CD4-positive, alpha-beta T cell (primary cell): ENCODE results near the gene VPS13D. TPM values are rescaled to one million over a fixed set of nuclear protein-coding genes. Genes with fewer than 3 reads are reported as not detected.

Experiments
- ATAC-seq: fragments of 200-7000 bp; cut with Tn5 transposase; one replicate; pipeline ENCODE4 v1.10.0; 2022; ENCODE audit warnings: mild to moderate bottlenecking; ENCODE audit not compliant: poor library complexity
- CTCF ChIA-PET: fragments of 350-600 bp; sonication (Branson Sonifier 250); formaldehyde crosslinking; loops from one replicate; lab custom pipeline; 2021; ENCODE audit warnings: antibody characterized with exemption, inconsistent platforms; lab: Charles Lee
- POLR2A ChIA-PET: fragments of 350-600 bp; sonication (Branson Sonifier 250); formaldehyde crosslinking; loops from one replicate; lab custom pipeline; 2021; ENCODE audit warnings: antibody characterized with exemption, inconsistent platforms; lab: Charles Lee
- DNase-seq, 14 experiments: peaks; one replicate each; pipeline ENCODE4 v3.0.0-alpha.2; 2013 to 2020; ENCODE audit warnings: mixed read lengths in 2 of 14
- H3K27ac ChIP-seq, 2 donors: one replicate each; pipeline versions ENCODE4 v1.5.1 to v1.7.0; 2013; ENCODE audit warnings: low read length in 2 of 2, low read depth in 1 of 2, mild to moderate bottlenecking in 1 of 2
- H3K27me3 ChIP-seq, 2 experiments: 1 replicate in 1 of 2; 2 replicates in 1 of 2; pipeline versions ENCODE4 v1.6.1 to v1.7.0; 2013; ENCODE audit warnings: low read length in 2 of 2, control low read depth in 1 of 2, mild to moderate bottlenecking in 1 of 2, moderate library complexity in 1 of 2; ENCODE audit not compliant: insufficient read depth in 2 of 2, control insufficient read depth in 1 of 2
- H3K36me3 ChIP-seq: one replicate; pipeline ENCODE4 v1.6.1; 2013; ENCODE audit warnings: low read length, control low read depth; ENCODE audit not compliant: insufficient read depth
- H3K4me1 ChIP-seq: one replicate; pipeline ENCODE4 v1.6.1; 2013; ENCODE audit warnings: low read length, control low read depth; ENCODE audit not compliant: insufficient read depth
- H3K4me3 ChIP-seq: one replicate; pipeline ENCODE4 v1.5.1; 2013; ENCODE audit warnings: mild to moderate bottlenecking, low read length, moderate library complexity
- H3K9me3 ChIP-seq, 2 experiments: 1 replicate in 1 of 2; 2 replicates in 1 of 2; pipeline versions ENCODE4 v1.6.1 to v1.7.0; 2013; ENCODE audit warnings: low read length in 2 of 2, mild to moderate bottlenecking in 2 of 2, control low read depth in 1 of 2, moderate library complexity in 1 of 2; ENCODE audit not compliant: control insufficient read depth in 1 of 2, insufficient read depth in 1 of 2
- H3K27ac Mint-ChIP-seq: one replicate; pipeline ENCODE4 v1.8.0; 2020; ENCODE audit warnings: mixed read lengths
- H3K27me3 Mint-ChIP-seq: one replicate; pipeline ENCODE4 v1.8.0; 2021; ENCODE audit warnings: mixed read lengths
- H3K36me3 Mint-ChIP-seq: one replicate; pipeline ENCODE4 v1.8.0; 2021; ENCODE audit warnings: low read depth, mixed read lengths
- H3K4me1 Mint-ChIP-seq: one replicate; pipeline ENCODE4 v1.8.0; 2021; ENCODE audit warnings: low read depth, mixed read lengths
- H3K4me3 Mint-ChIP-seq: one replicate; pipeline ENCODE4 v1.8.0; 2020; ENCODE audit warnings: mild to moderate bottlenecking, mixed read lengths
- H3K9me3 Mint-ChIP-seq: one replicate; pipeline ENCODE4 v1.8.0; 2020; ENCODE audit warnings: mixed read lengths
- intact Hi-C, 2 experiments: fragments of 100-400 bp; cut with DNase I in 1 of 2; cut with micrococcal nuclease in 1 of 2; formaldehyde crosslinking; loops; one replicate each; pipeline versions ENCODE4 v1.15.1 to v1.9.0; 2023 to 2025; cut with DNase I, micrococcal nuclease
- total RNA-seq, 174 experiments: library from RNA in 2 of 174; stranded (reverse) in 2 of 174; gene quantifications; one replicate each; pipeline ENCODE4 v1.2.3 and lab custom pipeline; 2021 to 2026
- TF ChIP-seq, protein P1 (sequence below): fragments of 200-600 bp; IDR thresholded peaks from one replicate; pipeline ENCODE4 v1.8.0; 2022; ENCODE audit warnings: antibody characterized with exemption, mild to moderate bottlenecking

Gene VPS13D
- total RNA-seq, 2 experiments from 2014 or later: 63.0 to 67.3 TPM

DNA sequence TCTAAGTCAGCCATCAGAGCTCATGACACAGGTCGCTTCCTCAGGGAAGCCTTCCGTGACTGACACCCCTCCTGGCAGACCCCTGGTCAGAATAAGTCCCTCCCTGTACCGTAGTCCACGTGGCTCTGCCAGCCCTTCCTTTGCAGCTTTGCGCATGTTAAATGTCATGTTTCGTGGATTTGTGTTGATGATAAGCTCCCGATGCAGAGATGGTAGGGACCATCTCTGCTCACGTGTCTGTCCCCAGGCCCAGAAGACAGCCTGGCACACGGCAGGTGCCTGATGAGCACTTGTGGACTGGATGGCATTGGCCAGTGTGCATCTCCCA lies 312.3 kb downstream of the VPS13D start:
- DNase-seq: no peak
- TF ChIP-seq, protein P1, sequence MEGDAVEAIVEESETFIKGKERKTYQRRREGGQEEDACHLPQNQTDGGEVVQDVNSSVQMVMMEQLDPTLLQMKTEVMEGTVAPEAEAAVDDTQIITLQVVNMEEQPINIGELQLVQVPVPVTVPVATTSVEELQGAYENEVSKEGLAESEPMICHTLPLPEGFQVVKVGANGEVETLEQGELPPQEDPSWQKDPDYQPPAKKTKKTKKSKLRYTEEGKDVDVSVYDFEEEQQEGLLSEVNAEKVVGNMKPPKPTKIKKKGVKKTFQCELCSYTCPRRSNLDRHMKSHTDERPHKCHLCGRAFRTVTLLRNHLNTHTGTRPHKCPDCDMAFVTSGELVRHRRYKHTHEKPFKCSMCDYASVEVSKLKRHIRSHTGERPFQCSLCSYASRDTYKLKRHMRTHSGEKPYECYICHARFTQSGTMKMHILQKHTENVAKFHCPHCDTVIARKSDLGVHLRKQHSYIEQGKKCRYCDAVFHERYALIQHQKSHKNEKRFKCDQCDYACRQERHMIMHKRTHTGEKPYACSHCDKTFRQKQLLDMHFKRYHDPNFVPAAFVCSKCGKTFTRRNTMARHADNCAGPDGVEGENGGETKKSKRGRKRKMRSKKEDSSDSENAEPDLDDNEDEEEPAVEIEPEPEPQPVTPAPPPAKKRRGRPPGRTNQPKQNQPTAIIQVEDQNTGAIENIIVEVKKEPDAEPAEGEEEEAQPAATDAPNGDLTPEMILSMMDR: no peak
- Histone ChIP-seq H3K9me3 (peaks cover 0 to 8% of the 10 kb centered on the region in 2 experiments), H3K27ac (no peak overlapping the region), H3K27me3 (no peaks in the 10 kb centered on the region), H3K36me3 (no peaks in the 10 kb centered on the region), H3K4me3 (no peak overlapping the region), H3K4me1 (no peaks in the 10 kb centered on the region)
- POLR2A ChIA-PET: no interaction called here
- Mint-ChIP-seq H3K27ac (no peak overlapping the region), H3K9me3 (peaks cover 1% of the 10 kb centered on the region), H3K27me3 (no peaks in the 10 kb centered on the region), H3K4me3 (no peak overlapping the region), H3K36me3 (peaks cover 13% of the 10 kb centered on the region), H3K4me1 (peaks cover 5% of the 10 kb centered on the region)
- ATAC-seq: no peak
- CTCF ChIA-PET: no interaction called here
- intact Hi-C loops: no loop called here

DNA sequence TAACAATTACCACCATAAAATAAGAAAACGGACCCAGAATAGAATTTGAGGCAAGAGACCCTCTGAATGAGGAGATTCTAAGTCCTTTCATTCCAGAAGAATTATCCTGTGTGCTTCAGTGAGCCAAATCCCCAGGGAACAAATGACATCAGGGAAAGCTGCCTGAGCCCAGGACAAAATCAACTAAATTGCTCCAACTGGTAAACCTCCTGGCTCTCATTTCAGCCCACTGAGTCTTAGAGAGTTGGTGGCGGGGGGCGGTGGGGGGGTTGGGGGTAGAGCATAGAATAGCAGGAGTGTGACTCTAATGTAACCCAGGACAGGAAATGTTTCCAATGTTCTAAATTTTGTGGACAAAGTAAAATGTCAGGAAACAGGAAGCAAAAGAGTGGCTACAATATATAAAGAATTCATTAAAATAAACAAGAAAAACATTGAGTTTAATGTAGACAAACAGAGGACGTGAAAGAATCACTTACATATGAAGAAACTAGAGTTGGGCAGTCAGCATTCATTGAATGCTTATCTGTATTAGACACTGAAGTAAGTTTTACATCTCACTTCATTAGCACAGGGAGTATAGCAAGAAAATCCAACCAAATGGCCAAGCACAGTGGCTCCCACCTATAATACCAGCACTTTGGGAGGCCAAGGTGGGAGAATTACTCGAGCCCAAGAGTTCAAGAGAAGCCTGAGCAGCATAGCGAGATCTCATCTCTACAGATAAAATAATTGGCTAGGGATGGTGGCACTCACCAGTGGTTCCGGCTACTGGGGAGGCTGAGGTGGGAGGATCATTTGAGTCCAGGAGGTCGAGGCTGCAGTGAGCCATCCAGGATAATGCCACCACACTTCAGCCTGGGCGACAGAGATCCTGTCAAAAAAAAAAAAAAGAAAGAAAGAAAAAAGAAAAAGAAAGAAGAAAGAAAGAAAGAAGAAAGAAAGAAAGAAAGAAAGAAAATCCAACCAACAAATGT lies 313.1 kb downstream of the VPS13D start:
- Histone ChIP-seq H3K4me3 (no peak overlapping the region), H3K4me1 (no peaks in the 10 kb centered on the region), H3K9me3 (peaks cover 0 to 8% of the 10 kb centered on the region in 2 experiments), H3K27ac (no peak overlapping the region), H3K27me3 (no peaks in the 10 kb centered on the region), H3K36me3 (no peaks in the 10 kb centered on the region)
- H3K27ac Mint-ChIP-seq: no peak overlapping the region
- ATAC-seq (no peak), DNase-seq (no peak)
- TF ChIP-seq, protein P1: no peak
- no peak overlapping the region for H3K4me3 Mint-ChIP-seq
- peaks cover 5% of the 10 kb centered on the region for H3K36me3 Mint-ChIP-seq
- H3K27me3 Mint-ChIP-seq: no peaks in the 10 kb centered on the region
- POLR2A ChIA-PET: no interaction called here
- no peaks in the 10 kb centered on the region for H3K9me3 Mint-ChIP-seq
- peaks cover 5% of the 10 kb centered on the region for H3K4me1 Mint-ChIP-seq
- CTCF ChIA-PET: no interaction called here
- intact Hi-C loops: no loop called here

DNA sequence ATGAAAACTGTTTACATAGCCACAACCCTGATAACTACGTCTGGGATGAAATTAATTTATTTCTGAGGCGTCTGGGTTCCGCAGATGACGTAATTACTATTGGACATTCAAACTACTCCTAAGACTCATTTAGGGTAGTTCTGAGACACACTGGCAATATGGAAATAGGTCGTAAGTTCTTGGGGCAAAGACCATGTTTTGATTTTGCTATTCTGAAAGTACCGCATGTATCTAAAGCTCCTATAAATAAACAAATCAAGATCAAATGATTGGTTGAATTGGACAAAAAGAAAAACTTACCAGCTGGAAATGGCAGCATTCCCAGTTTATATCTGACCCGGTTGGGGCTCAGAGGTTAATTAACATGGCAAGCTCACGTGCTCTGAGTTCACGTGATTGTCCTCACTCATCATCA lies 313.9 kb downstream of the VPS13D start:
- no peaks in the 10 kb centered on the region for H3K9me3 Mint-ChIP-seq
- intact Hi-C loops: no loop called here

More for the DNA sequence above, 313.9 kb downstream of the VPS13D start:
- H3K4me3 ChIP-seq: no peak overlapping the region
- ChIA-PET POLR2A (no interaction called here), CTCF (no interaction called here)
- TF ChIP-seq, protein P1: no peak
- Mint-ChIP-seq H3K4me3 (no peak overlapping the region), H3K4me1 (peaks cover 5% of the 10 kb centered on the region), H3K27ac (no peak overlapping the region), H3K27me3 (no peaks in the 10 kb centered on the region), H3K36me3 (no peaks in the 10 kb centered on the region)
- ATAC-seq (no peak), DNase-seq (no peak)
- H3K27me3 ChIP-seq: no peaks in the 10 kb centered on the region
- peaks cover 0 to 8% of the 10 kb centered on the region in 2 experiments for H3K9me3 ChIP-seq
- no peak overlapping the region for H3K27ac ChIP-seq
- no peaks in the 10 kb centered on the region for H3K36me3 ChIP-seq
- H3K4me1 ChIP-seq: no peaks in the 10 kb centered on the region
